CD14-positive monocyte (primary cell): ENCODE measurements around the gene HSPA12B. TPM values are rescaled to one million over a fixed set of nuclear protein-coding genes. Genes with fewer than 3 reads are reported as not detected.

Experiments
- DNase-seq, 3 donors: peaks; one replicate each; pipeline ENCODE4 v3.0.0-alpha.2; 2011 to 2022
- H2AFZ ChIP-seq: 2 replicates; pipeline ENCODE4 v1.6.0; 2012; ENCODE audit warnings: mild to moderate bottlenecking, low read depth, low read length, inconsistent platforms; ENCODE audit not compliant: insufficient read depth, poor library complexity, severe bottlenecking
- H3K27ac ChIP-seq, 2 donors: 1 replicate in 1 of 2; 2 replicates in 1 of 2; pipeline ENCODE4 v1.5.1; 2012 to 2013; ENCODE audit warnings: low read length in 2 of 2, control low read depth in 1 of 2, inconsistent platforms in 1 of 2, low read depth in 1 of 2, mild to moderate bottlenecking in 1 of 2
- H3K27me3 ChIP-seq, 2 donors: one replicate each; pipeline versions ENCODE4 v1.6.0 to v1.6.1; 2011 to 2013; ENCODE audit warnings: low read length in 2 of 2; ENCODE audit not compliant: control insufficient read depth in 2 of 2, insufficient read depth in 2 of 2
- H3K36me3 ChIP-seq, 2 donors: replicated peaks in 1 of 2; 1 replicate in 1 of 2; 2 replicates in 1 of 2; pipeline versions ENCODE4 v1.5.1 to v1.6.1; 2012 to 2013; ENCODE audit warnings: low read length in 2 of 2, control low read depth in 1 of 2, inconsistent platforms in 1 of 2, mild to moderate bottlenecking in 1 of 2; ENCODE audit not compliant: insufficient read depth in 2 of 2, control insufficient read depth in 1 of 2
- H3K4me1 ChIP-seq, 2 donors: 1 replicate in 1 of 2; 2 replicates in 1 of 2; pipeline versions ENCODE4 v1.5.1 to v1.6.1; 2012 to 2013; ENCODE audit warnings: low read length in 2 of 2, control low read depth in 1 of 2, inconsistent platforms in 1 of 2, mild to moderate bottlenecking in 1 of 2, moderate library complexity in 1 of 2; ENCODE audit not compliant: insufficient read depth in 2 of 2, control insufficient read depth in 1 of 2
- H3K4me2 ChIP-seq: replicated peaks from 2 replicates; pipeline ENCODE3; 2012; ENCODE audit warnings: low read length, moderate library complexity, mild to moderate bottlenecking; ENCODE audit not compliant: poor library complexity, severe bottlenecking; ENCODE audit errors: extremely low read depth
- H3K4me3 ChIP-seq, 3 experiments: fragments of 200-600 bp in 1 of 3; sonication (generic) in 1 of 3; replicated peaks in 1 of 3; 1 replicate in 2 of 3; 2 replicates in 1 of 3; pipeline ENCODE4 v1.5.1; 2011 to 2013; ENCODE audit warnings: low read length in 3 of 3, mild to moderate bottlenecking in 3 of 3, control low read depth in 2 of 3, low read depth in 2 of 3, inconsistent platforms in 1 of 3, moderate library complexity in 1 of 3
- H3K79me2 ChIP-seq: 2 replicates; pipeline ENCODE4 v1.6.0; 2012; ENCODE audit warnings: mild to moderate bottlenecking, control low read depth, inconsistent platforms, low read length, moderate library complexity; ENCODE audit not compliant: insufficient read depth
- H3K9ac ChIP-seq: 2 replicates; pipeline ENCODE4 v1.6.0; 2017; ENCODE audit warnings: low read length, mild to moderate bottlenecking; ENCODE audit not compliant: insufficient read depth, poor library complexity, severe bottlenecking
- H3K9me3 ChIP-seq, 2 donors: replicated peaks in 1 of 2; 1 replicate in 1 of 2; 2 replicates in 1 of 2; pipeline versions ENCODE4 v1.5.1 to v1.6.1; 2012 to 2013; ENCODE audit warnings: low read length in 2 of 2, control low read depth in 1 of 2; ENCODE audit not compliant: control insufficient read depth in 1 of 2, insufficient read depth in 1 of 2
- H4K20me1 ChIP-seq: 2 replicates; pipeline ENCODE4 v1.6.0; 2012; ENCODE audit warnings: mild to moderate bottlenecking, low read length, control low read depth, moderate library complexity; ENCODE audit not compliant: insufficient read depth
- H3K27ac Mint-ChIP-seq, 7 donors: one replicate each; pipeline ENCODE4 v1.8.0; 2020; ENCODE audit warnings: mild to moderate bottlenecking in 7 of 7, mixed read lengths in 7 of 7, moderate library complexity in 6 of 7, inconsistent platforms in 2 of 7
- H3K27me3 Mint-ChIP-seq, 3 donors: one replicate each; pipeline ENCODE4 v1.8.0; 2021 to 2022; ENCODE audit warnings: low read depth in 3 of 3, mild to moderate bottlenecking in 3 of 3, mixed read lengths in 3 of 3, moderate library complexity in 3 of 3, inconsistent platforms in 1 of 3
- H3K36me3 Mint-ChIP-seq, 2 donors: one replicate each; pipeline ENCODE4 v1.8.0; 2020; ENCODE audit warnings: mixed read lengths in 2 of 2, inconsistent platforms in 1 of 2, mild to moderate bottlenecking in 1 of 2
- H3K4me1 Mint-ChIP-seq: one replicate; pipeline ENCODE4 v1.8.0; 2020; ENCODE audit warnings: mild to moderate bottlenecking, mixed read lengths
- H3K4me3 Mint-ChIP-seq, 2 donors: one replicate each; pipeline ENCODE4 v1.8.0; 2020; ENCODE audit warnings: mild to moderate bottlenecking in 2 of 2, mixed read lengths in 2 of 2, moderate library complexity in 1 of 2
- H3K9me3 Mint-ChIP-seq, 7 donors: one replicate each; pipeline ENCODE4 v1.8.0; 2020 to 2022; ENCODE audit warnings: mixed read lengths in 7 of 7, mild to moderate bottlenecking in 6 of 7, moderate library complexity in 6 of 7, inconsistent platforms in 2 of 7
- whole genome bisulfite sequencing: methylation state at CpG from one replicate; pipeline ENCODE4 v1.1.5; 2013; ENCODE audit warnings: missing lambda C conversion rate; ENCODE audit not compliant: insufficient coverage; 5-methylcytosine and 5-hydroxymethylcytosine counted together
- intact Hi-C, 2 donors: fragments of 100-400 bp; cut with micrococcal nuclease; formaldehyde crosslinking; loops; one replicate each; pipeline versions ENCODE4 v1.15.0 to v1.15.1; 2023
- polyA plus RNA-seq, 3 donors: library from polyadenylated mRNA; depleted of rRNA in 1 of 3; unstranded in 2 of 3; stranded (reverse) in 1 of 3; fragments of 300-500 nt in 2 of 3; fragments of >200 nt in 1 of 3; fragmentation: Illumina TruSeq in 2 of 3; gene quantifications; 1 replicate in 2 of 3; 2 replicates in 1 of 3; pipeline ENCODE4 v1.2.3, GENCODE V29; 2012 to 2021
- TF ChIP-seq, protein P1 (sequence below): fragments of 200-600 bp; IDR thresholded peaks from one replicate; pipeline ENCODE4 v1.8.0; 2022; ENCODE audit warnings: antibody characterized with exemption, mild to moderate bottlenecking

The HSPA12B gene
- polyA plus RNA-seq, 3 donors = not detected

DNA sequence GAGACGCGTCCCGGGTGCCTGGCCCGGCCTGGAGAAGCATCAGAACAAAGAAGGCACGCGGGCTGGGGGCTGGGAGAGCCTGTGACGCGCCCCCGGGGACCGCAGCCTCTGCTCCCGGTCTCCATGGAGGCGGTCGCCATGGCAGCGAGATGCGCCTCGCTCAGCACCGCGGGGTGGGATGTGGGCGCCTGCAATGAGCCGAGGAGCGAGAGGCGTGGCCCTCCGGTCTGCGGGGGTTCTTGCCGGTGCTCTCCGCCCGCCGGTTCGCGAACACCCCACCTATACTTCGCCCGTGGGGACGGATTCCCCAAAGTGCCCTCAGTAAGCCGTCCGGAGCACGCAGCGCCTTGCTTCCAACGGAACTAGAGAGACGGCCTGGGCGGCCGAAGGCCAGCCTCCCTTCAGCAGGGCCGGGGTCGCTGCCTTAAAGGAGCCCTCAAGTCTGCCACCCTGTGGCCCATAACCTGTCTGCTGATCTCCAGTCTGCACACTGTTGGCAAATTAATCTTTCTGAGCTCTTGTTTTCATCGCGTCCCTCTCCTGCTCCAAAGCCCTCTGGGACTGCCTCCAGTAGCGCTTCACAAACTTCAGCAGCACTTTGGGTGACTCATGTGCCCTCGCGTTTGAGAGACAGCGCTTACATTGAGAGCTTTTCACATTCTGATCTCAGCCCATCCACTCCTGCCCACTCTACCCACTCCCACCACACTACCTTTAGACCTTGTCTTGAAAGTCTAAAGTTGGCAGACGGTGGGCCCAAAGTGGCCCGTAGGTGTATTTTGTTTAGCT, 36.1 kb downstream of the HSPA12B start:
- Mint-ChIP-seq H3K4me1 (peaks cover 52% of the 10 kb centered on the region), H3K4me3 (peak overlapping the region; percentile 85 to 90), H3K9me3 (peaks cover 0 to 9% (median 5%) of the 10 kb centered on the region in 7 donors), H3K36me3 (peaks cover 0 to 3% of the 10 kb centered on the region in 2 donors), H3K27me3 (peaks cover 0 to 2% (median 0%) of the 10 kb centered on the region in 3 donors), H3K27ac (peak overlapping the region; percentile 85 to 94 (median 90))
- H3K27ac ChIP-seq = peak overlapping the region; percentile 83 to 91
- intact Hi-C loops = loop anchor here (10.0 kb wide), 2 partner anchors 46 to 56 kb away; partner anchors contain the start of gene AP5S1 (in 1 of the 2)
- H3K36me3 ChIP-seq = no peaks in the 10 kb centered on the region
- no peaks in the 10 kb centered on the region for H3K27me3 ChIP-seq
- peaks cover 7% of the 10 kb centered on the region for H4K20me1 ChIP-seq
- peak overlapping the region; percentile 100 for H3K4me2 ChIP-seq
- peak overlapping the region; percentile 62 to 96 (median 83) for H3K4me3 ChIP-seq
- H3K9me3 ChIP-seq = peaks cover 0 to 3% of the 10 kb centered on the region in 2 donors
- peak; percentile 53 to 70 (median 70) for DNase-seq
- peaks cover 41% of the 10 kb centered on the region for H3K79me2 ChIP-seq
- H3K4me1 ChIP-seq = peaks cover 50 to 57% of the 10 kb centered on the region in 2 donors
- H2AFZ ChIP-seq = peak overlapping the region; percentile 84
- peak overlapping the region; percentile 69 for H3K9ac ChIP-seq
- TF ChIP-seq, protein P1, sequence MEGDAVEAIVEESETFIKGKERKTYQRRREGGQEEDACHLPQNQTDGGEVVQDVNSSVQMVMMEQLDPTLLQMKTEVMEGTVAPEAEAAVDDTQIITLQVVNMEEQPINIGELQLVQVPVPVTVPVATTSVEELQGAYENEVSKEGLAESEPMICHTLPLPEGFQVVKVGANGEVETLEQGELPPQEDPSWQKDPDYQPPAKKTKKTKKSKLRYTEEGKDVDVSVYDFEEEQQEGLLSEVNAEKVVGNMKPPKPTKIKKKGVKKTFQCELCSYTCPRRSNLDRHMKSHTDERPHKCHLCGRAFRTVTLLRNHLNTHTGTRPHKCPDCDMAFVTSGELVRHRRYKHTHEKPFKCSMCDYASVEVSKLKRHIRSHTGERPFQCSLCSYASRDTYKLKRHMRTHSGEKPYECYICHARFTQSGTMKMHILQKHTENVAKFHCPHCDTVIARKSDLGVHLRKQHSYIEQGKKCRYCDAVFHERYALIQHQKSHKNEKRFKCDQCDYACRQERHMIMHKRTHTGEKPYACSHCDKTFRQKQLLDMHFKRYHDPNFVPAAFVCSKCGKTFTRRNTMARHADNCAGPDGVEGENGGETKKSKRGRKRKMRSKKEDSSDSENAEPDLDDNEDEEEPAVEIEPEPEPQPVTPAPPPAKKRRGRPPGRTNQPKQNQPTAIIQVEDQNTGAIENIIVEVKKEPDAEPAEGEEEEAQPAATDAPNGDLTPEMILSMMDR = peak; percentile 41
- WGBS = under 1% methylated on average over 48 of the region's 51 CpGs

DNA sequence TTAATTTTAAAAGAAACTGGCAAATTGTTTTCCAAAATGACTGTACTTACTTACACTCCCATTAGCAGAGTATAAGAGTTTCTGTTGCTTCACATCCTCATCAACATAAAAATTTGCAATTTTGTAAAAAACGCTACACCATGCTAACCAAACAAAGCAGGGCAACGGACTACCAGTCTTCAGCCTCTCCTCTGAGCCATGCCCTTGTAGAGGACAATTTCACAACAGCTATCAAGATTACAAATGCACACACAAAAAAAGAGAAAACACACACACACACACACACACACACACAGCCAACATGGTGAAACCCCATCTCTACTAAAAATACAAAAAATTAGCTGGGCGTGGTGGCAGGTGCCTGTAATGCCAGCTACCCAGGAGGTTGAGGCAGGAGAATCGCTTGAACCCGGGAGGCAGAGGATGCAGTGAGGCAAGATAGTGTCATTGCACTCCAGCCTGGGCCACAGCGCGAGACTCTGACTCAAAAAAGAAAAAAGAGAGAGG, 39.1 kb downstream of the HSPA12B start:
- H3K4me1 ChIP-seq = peaks cover 22 to 27% of the 10 kb centered on the region in 2 donors

More for the DNA sequence above, 39.1 kb downstream of the HSPA12B start:
- H3K4me3 Mint-ChIP-seq = no peak overlapping the region
- peaks cover 27% of the 10 kb centered on the region for H3K4me1 Mint-ChIP-seq
- no peak for DNase-seq
- TF ChIP-seq, protein P1 = no peak
- H3K27ac Mint-ChIP-seq = no peak overlapping the region
- no peaks in the 10 kb centered on the region for H3K36me3 ChIP-seq
- peaks cover 0 to 2% (median 0%) of the 10 kb centered on the region in 3 donors for H3K27me3 Mint-ChIP-seq
- H4K20me1 ChIP-seq = peaks cover 2% of the 10 kb centered on the region
- no peak overlapping the region for H3K4me3 ChIP-seq
- peaks cover 11% of the 10 kb centered on the region for H3K79me2 ChIP-seq
- H3K36me3 Mint-ChIP-seq = no peaks in the 10 kb centered on the region
- WGBS = 58% methylated on average over 2 of the region's 7 CpGs
- H3K9me3 ChIP-seq = peaks cover 0 to 11% of the 10 kb centered on the region in 2 donors
- intact Hi-C loops = no loop called here
- H3K4me2 ChIP-seq = no peak overlapping the region
- no peaks in the 10 kb centered on the region for H3K27me3 ChIP-seq
- H3K9me3 Mint-ChIP-seq = peaks cover 0 to 13% (median 6%) of the 10 kb centered on the region in 7 donors
- H2AFZ ChIP-seq = no peak overlapping the region
- H3K9ac ChIP-seq = no peak overlapping the region
- no peak overlapping the region for H3K27ac ChIP-seq
